IPS DF 4.7 (cell line): ENCODE measurements around the gene NAPB.
"Not testable (repeated sequence)": the region's sequence is repeated elsewhere in the genome, so short reads cannot be mapped to it uniquely, and the experiment has no call there.

Experiments used
- DNase-seq: peaks from one replicate; pipeline ENCODE4 v3.0.0-alpha.2; 2013; ENCODE audit warnings: low spot score; ENCODE audit errors: extremely low read depth

The NAPB gene

DNA sequence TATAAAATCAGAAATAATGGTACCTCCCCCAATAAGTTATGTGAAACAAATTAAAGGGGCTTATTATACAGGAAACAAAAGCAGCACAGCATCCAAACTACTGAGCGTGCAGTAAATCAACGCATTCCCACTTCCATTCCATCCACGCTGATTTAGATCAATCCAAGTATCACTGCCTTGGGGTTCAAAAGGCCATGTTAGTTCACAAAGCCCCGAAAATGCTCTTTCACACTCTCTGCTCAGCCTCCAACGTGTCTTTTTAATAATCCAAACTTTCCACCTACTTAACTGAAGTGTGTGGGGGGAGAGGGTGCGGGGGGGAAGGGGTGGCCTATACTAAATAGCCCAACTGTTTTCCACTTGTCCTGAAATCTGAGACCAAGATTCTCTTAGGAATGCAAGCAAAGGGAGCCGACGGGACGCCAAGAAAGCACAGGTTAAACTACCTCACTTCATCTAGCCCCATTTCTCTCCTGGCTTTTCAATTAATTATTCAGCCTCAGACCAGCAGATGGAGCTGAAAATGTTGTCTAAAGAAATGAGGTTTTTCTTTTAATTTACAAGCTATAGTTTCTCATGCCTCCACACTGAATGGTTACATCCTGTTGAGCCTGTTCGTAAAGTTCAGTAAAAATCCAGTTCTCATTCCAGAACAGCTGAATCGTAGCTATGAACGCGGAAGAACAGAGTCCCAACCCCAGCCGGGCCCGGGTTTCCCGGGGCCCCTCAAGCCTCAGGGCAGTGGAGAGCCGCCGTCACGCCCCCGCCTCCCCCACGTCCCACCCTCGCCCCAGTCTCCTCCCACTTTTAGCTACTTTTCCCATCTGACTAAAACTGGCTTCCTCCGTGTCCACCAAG, 71.7 kb downstream of the NAPB start:
- no peak for DNase-seq

DNA sequence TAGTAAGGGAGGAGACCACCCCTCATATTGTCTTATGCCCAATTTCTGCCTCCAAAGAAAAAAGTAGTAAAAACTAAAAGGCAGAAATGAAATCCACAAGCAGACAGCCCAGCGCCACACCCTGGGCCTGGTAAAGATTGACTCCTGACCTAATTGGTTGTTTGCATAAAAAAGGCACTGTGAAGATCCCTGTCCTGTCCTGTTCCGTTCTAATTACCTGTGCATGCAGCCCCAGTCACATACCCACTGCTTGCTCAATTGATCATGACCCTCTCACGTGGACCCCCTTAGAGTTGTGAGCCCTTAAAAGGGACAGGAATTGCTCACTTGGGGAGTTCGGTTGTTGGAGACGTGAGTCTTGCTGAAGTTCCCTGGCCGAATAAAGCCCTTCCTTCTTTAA, 72.8 kb downstream of the NAPB start:
- DNase-seq, result not testable (repeated sequence)

DNA sequence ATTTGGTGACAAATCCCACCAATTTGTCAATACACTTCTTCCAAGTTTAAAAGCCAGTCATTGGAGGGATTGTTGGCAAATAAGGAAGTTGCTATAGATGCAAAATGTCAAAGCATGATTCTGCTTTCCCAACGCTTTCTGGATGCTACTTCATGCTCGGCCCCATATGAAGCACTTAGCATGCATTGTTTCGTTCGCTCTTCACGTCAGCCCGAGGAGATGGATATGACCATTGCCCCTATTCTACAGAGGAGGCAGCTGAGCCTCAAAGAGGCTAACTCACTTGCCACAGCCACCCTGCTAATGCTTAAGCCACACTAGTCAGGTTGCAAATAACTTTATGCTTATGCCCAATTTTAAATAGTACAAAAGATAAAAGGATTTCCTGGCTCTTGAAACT, 73.5 kb downstream of the NAPB start:
- no peak for DNase-seq

DNA sequence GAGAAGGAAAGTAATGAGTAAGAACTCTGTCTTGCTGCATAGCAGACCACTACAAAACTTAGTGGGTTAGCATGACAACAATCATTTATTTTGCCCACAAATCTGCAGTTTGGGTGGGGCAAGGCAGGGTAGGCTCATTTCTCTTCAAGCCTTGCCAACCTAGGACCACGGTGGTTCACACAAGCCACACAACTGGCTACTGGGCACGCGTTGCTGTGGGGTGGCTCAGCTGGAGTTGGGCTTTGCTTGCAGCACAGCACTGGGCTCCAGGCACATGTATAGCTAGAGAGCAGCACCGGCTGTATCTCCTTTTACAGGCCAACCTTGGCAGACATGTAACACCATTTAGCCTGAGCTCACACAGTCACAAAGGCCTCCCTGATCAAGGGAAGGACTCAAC, 75.3 kb downstream of the NAPB start:
- no peak for DNase-seq

DNA sequence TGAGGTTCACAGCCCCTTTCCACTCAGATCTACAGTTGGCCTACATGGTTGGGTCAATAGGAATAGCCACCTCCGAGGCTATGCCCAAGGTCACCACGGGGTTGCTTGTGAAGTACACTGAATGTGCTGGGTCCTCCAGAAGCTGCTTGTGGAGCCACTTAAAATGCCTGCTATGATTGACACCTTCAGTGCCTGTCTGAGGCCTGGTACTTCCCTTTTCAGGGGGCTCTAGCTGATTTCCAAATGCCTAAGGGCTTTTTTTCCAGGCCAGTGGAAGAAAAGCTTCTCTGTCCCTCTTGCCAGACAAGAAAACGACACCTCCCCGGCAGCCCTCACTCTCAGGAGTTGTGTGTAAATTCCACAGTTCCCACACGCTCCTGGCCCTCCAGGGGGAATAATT, 77.0 kb downstream of the NAPB start:
- DNase-seq, result no peak

DNA sequence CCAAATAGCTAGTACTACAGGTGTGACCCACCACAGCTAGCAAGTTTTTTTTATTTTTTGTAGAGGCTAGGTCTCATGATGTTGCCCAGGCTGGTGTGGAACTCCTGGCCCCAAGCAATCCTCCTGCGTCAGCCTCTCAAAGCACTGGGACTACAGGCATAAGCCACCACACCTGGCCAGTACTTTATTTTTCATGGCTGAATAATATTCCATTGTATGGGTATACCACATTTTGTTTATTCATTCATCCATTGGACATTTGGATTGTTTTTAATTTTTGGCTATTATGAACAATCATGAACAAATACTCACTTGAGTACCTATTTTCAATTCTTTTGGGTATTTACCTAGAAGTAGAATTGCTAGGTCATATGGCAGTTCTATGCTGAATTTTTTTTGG, 77.7 kb downstream of the NAPB start:
- DNase-seq, result no peak

DNA sequence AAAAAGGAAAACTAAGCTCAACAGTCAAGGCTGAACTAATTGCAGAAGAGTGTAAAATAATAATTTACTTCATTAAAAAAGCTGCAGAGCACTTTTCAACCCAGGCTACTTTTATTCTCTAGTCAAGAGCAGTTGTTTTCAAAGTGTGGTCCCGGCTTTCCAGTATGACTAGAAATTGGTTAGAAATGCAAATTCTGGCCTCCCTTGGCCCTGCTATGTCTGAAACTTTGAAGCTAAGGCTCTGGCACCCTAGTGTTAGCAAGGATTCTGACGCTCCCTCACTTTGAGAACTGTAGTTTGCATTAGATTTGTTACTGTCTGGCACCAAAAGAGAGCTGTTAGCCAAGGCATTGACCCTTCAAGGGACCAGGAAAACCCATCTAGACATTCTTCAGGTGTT, 80.2 kb downstream of the NAPB start:
- DNase-seq, result no peak

DNA sequence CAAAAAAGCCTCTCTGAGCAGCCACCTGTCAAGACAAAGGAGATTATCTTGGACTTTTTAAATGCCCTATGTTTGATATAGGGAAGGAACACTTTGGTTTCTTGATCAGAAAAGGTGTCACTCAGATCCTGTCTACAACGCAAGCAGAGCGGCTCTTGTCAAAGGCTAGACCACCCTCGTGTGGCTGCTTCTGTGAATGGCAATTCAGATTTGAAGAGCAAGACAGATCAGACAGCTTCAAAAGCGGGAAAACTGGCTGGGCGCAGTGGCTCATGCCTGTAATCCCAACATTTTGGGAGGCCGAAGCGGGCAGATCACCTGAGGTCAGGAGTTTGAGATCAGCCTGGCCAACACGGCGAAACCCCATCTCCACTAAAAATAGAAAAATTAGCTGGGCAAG, 80.8 kb downstream of the NAPB start:
- no peak for DNase-seq

DNA sequence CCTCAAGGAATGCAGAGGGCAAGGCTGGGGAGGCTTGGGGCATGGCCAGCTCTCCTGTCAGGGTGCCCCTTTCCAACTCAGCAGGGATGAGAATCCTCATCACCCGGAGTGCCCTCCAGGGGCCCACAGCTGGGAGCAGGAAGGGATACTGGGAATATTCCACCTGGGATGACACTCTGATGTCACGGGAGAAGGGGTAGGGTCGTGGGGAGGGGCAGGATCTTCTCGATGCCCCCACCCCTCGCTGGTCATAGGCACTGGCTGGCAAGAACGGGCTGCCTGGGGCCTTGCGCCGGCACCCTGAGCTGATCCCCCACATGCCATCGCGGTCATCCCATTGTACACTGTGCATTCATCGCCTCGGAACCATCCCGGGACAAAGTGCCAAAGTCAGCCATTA, 81.3 kb downstream of the NAPB start:
- no peak for DNase-seq

DNA sequence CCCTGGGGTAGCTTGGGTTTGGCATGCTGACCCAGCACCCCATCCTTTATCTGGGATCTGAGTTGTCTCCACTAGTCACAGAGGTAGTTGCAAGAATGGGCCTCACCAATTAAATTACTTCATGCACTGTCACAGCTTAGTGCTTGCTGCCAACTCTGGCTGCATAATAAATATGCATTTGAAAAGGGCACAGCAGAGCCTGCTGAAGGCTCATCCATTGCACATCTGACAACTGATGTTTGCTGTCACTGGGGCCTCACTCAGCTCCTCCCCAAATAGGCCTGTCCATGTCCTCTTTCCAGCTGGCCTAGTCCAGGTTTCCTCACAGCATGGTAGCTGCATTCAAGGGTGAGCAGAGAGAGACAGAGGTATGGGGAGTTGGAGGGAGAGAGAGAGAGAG, 84.0 kb downstream of the NAPB start:
- no peak for DNase-seq

DNA sequence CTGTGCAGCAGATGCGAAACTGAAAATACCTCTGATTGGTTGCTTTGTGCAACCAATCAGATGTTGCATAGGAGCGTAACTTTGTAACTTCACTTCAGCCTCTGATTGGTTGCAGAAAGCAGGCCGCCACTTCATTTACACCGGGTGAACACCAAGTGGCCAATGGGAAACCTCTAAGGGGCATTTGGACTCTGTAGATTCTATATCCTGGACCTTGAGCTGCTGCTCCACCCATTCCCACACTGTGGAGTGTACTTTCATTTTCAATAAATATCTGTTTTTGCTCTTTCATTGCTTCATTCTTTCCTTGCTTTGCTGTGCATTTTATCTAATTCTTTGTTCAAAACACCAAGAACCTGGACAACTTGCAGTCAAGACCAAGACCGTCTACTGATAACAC, 84.8 kb downstream of the NAPB start:
- no peak for DNase-seq

DNA sequence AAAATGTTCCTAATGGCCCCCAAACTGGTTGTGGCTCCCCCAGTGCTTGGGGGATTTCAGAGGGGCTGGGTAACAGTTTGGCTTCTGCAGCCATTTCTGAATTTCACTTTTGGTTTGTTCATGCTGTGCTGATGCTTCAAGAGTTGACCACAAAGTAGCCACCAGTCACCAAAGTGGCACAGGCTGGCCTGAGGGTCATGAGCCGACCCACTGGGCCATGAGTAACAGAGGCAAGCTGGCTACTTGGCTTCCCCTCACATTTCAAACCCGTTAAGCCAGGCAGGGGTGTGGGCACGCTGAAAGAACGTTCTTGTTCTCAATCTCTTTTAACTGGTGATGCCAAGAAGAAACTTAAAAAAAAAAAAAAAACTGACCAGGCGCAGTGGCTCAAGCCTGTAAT, 85.8 kb downstream of the NAPB start:
- no peak for DNase-seq

DNA sequence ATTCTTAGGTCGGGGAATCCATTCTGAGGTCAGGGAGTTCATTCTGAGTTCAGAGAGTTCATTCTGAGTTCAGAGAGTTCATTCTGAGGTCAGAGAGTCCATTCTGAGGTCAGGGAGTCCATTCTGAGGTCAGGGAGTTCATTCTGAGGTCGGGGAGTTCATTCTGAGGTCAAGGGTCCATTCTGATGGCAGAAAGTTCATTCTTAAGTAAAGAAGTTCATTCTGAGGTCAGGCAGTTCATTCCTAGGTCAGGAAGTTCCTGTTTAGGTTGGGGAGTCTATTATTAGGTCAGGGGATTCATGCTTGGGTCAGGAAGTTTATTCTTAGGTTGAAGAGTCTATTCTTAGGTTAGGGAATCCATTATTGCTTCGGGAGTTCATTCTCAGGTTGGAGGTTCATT, 87.2 kb downstream of the NAPB start:
- no peak for DNase-seq

DNA sequence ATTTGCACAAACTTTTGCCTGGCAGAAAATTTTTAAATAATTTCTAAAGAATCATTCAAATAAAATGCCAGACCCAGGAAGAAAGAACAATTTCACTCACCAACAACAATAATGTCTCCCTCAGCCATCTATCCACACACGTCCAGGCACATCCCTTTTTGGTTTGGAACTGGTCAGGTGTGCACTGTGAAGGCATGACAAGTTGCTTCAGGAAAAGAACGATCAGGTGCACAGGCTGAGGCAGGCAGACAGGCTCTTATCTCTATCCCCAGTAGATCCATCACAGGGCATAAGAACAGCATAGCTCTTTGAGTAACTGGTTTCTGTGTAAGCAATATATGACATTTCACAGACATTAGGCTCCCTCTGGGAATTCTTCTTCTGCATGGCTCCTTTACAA, 88.8 kb downstream of the NAPB start:
- DNase-seq, result no peak

DNA sequence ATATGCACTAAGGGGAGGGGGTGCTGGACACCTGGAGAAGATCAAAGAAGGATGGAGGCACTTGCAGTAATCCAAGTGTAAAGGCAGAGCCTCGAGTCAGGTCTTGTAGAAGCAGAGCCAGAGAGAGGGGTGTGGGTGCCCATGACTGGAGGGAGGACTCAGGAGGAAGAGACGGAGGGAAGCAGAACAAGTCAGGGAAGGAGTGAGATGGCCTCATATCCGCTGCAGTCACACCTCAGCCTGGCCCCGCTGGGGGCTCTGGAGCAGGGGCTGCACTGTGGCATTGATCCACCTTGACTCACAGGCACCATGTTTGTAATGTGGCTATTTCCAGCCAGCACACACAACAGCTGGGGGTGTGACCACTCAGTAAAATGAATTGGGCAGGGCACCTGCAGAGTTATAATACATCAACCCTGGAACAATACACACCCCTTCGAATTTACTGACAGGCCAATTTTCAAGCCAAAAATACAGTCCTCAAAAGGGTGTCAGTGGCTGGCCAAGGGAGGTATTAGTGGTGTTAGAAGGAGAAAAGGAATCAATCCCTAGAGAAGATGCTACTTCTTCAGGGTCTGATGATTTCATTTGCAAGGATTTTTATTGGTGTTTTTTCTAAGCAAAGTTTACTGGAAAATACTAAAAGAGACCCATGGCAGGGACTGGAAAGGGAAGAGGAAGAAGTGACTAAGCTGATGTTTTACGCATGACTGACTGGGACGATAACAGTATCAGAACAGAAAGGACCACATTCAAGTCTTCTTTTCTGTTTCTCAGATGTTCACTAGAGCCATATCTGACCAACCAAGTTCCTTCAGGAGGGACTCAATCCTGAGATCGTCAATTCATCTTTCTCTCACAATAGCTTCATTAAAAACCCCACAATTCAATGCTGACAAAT, 89.6 kb downstream of the NAPB start:
- no peak for DNase-seq

DNA sequence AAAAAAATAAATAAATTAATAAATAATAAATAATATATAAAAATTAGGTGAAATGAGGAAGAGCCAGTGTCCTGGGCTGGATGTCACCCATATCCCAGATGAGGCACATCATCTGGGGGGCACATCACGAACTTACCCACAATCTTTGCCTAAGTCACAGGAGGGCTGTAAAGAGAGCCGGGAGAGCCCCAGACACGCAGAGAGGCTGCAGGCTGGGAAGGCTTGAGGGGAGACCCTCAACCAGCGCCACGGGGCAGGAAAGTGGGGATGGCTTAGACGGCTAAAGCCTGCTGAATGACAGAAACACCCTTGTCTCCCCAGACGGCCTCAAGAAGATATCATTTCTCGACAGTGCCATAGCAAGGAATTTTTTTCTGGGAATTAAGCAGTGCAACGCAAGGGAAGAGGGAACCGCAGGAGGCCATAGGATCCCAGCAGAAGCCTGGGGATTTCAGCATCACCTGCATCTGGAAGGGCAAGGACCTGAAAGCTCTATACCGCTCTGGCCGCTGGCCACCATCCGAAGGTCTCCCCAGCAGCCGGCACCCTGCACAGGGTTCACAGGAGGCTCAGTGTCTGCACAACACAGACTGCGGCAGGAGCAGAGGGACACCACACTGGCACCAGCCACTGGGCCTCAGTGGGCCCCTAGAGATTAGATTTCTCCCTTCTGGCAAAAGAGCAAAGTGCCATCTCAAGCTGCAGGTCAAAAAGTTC, 93.5 kb downstream of the NAPB start:
- DNase-seq, result no peak

DNA sequence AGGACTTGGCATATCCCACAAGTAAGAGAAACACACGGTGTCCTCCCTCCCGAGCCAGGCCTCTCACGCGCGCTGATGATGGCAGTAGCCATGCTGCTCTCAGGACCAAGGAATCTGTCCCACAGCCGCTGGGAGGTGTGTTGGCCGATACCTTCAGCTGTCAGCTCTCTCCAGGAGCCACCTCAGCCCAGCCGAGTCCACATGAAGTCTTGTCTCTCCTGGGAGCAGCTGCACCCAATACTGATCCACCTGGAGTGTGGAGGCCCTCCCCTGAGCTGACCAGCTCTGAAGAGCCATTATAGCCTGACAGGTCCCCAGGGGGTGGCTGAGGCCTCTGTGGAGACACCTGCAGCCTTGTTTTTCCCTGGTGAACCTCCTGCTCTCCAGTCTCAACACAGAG, 94.5 kb downstream of the NAPB start:
- DNase-seq, result no peak

DNA sequence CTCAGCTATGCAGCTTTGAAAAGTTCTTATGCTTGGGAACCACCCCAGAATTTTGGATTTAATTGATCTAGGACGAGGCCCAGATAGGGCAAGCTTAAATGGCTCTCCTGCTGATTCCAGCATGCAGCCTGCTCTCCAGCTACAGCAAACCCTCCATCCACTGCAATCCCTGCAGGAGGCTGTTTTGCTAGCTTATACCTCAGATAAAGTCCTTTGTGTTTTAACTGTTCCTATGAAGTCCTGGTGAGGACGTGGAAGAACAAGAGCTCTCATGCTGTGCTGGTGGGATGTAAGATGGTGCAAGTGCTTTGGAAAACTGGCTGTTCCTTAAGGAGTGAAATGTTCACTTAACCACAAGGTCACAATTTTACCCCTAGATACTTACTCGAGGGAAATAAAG, 96.2 kb downstream of the NAPB start:
- DNase-seq, result no peak
